Activated B cell treated with CpG ODN at 0.5 μM for 24 hours (primary cell): Measurements from ENCODE around the gene HUWE1. TPM values are rescaled to one million over a fixed set of nuclear protein-coding genes. Genes with fewer than 3 reads are reported as not detected.

Source experiments
- ATAC-seq: fragments of 200-7000 bp; cut with Tn5 transposase; one replicate; pipeline ENCODE4 v1.10.0; 2021; ENCODE audit warnings: low read depth, mild to moderate bottlenecking, moderate library complexity
- CTCF ChIA-PET: fragments of 350-600 bp; sonication (Branson Sonifier 250); formaldehyde crosslinking; loops from one replicate; lab custom pipeline; 2021; ENCODE audit warnings: antibody characterized with exemption; lab: Charles Lee
- POLR2A ChIA-PET: fragments of 350-600 bp; sonication (Branson Sonifier 250); formaldehyde crosslinking; loops from one replicate; lab custom pipeline; 2021; ENCODE audit warnings: antibody characterized with exemption; lab: Charles Lee
- DNase-seq: peaks from one replicate; pipeline ENCODE4 v3.0.0; 2022
- H3K27ac Mint-ChIP-seq: one replicate; pipeline ENCODE4 v1.8.0; 2020; ENCODE audit warnings: mixed read lengths
- H3K27me3 Mint-ChIP-seq: one replicate; pipeline ENCODE4 v1.8.0; 2021; ENCODE audit warnings: mixed read lengths
- H3K36me3 Mint-ChIP-seq: one replicate; pipeline ENCODE4 v1.8.0; 2021; ENCODE audit warnings: low read depth, mixed read lengths
- H3K4me1 Mint-ChIP-seq: one replicate; pipeline ENCODE4 v1.8.0; 2021; ENCODE audit warnings: mixed read lengths
- H3K4me3 Mint-ChIP-seq: one replicate; pipeline ENCODE4 v1.8.0; 2020; ENCODE audit warnings: mild to moderate bottlenecking, mixed read lengths
- H3K9me3 Mint-ChIP-seq: one replicate; pipeline ENCODE4 v1.8.0; 2020; ENCODE audit warnings: mixed read lengths
- CTCF ChIP-seq: fragments of 200-600 bp; IDR thresholded peaks from one replicate; pipeline ENCODE4 v1.8.0; 2022; ENCODE audit warnings: antibody characterized with exemption, mild to moderate bottlenecking
- intact Hi-C: fragments of 100-400 bp; cut with micrococcal nuclease; formaldehyde crosslinking; loops from one replicate; pipeline ENCODE4 v1.15.1; 2024
- total RNA-seq: library from RNA; stranded (reverse); gene quantifications from 2 replicates; pipeline ENCODE4 v1.2.3, GENCODE V29; 2022

The HUWE1 gene
- total RNA-seq, 1 donor from 2014 or later: 257 TPM

DNA sequence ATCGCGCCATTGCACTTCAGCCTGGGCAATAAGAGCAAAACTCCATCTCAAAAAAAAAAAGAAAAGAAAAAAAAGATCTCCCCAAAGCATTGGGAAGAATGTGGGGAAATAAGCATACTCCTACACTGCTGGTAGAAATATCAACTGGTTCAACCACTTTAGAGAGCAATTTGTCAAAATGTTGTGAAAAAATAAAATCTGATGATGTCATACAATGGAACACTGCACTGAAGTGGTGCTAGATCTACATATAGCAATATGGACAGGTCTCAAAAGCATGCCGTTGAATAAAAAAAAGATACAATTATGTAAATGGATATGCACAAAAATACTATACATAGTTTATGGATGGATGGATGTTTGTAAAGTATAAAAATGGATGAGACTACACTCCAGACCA is 18.3 kb upstream of the HUWE1 start:
- DNase-seq (no peak), ATAC-seq (no peak)
- POLR2A ChIA-PET: interaction anchor here (1.2 to 1.3 kb wide), 3 partner anchors 10 to 21 kb away, joined by 4 to 15 read pairs (median 11); partner anchors contain the start of gene HUWE1
- Mint-ChIP-seq H3K36me3 (no peaks in the 10 kb centered on the region), H3K27me3 (no peaks in the 10 kb centered on the region), H3K9me3 (peaks cover 2% of the 10 kb centered on the region), H3K27ac (peak overlapping the region; percentile 60), H3K4me1 (peaks cover 10% of the 10 kb centered on the region), H3K4me3 (no peak overlapping the region)
- CTCF ChIA-PET: interaction anchor here (1.8 kb wide), 1 partner anchor 21 kb away, joined by 5 read pairs; no protein-coding TSS in a partner anchor
- intact Hi-C loops: loop anchor here (1.0 kb wide), 2 partner anchors 9 to 19 kb away; partner anchors contain the start of gene HUWE1
- no peak for TF ChIP-seq CTCF

- H3K4me3 Mint-ChIP-seq: no peak overlapping the region
Observed at GRCh38 chrX:53704294-53704693, 17.8 kb upstream of the HUWE1 start.

DNA sequence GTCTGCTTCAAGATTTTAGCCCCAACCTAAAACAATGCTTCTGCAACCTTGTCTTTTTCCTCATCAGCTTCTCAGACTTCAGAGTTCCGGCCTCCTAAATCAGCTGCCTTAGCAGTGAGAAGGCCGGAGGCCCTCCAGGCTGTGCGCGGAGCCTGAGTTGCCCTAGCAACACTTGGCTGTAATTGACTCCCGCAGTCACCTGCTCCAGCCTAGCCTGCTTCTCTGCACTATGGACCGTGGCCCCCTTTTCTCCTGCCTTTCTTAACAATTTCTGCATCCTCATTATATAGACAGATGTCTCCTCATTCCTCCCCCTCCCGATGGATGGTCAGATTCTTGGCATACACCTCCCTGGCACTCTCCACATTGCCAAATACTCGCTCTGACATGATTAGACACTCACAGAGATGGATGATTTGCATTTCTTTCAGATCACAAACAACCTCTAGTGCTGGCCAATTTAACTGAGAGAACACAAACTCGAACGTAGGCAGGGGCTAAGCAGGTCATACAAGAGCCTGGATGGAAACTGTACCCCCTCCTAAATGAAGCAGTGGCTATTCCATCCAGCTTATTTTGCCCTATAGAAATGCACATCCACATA is 9.5 kb upstream of the HUWE1 start:
- ChIA-PET CTCF (no interaction called here), POLR2A (no interaction called here)
- no peak for TF ChIP-seq CTCF
- Mint-ChIP-seq H3K9me3 (no peaks in the 10 kb centered on the region), H3K27ac (no peak overlapping the region), H3K4me1 (peaks cover 4% of the 10 kb centered on the region), H3K27me3 (no peaks in the 10 kb centered on the region), H3K4me3 (no peak overlapping the region), H3K36me3 (no peaks in the 10 kb centered on the region)
- intact Hi-C loops: no loop called here
- DNase-seq: no peak
- ATAC-seq: no peak

More at GRCh38 chrX:53704294-53704693, 17.8 kb upstream of the HUWE1 start:
- Mint-ChIP-seq H3K27me3 (no peaks in the 10 kb centered on the region), H3K9me3 (peaks cover 2% of the 10 kb centered on the region), H3K4me1 (peaks cover 10% of the 10 kb centered on the region), H3K27ac (peak overlapping the region; percentile 60), H3K36me3 (no peaks in the 10 kb centered on the region)
- DNase-seq: no peak
- CTCF ChIA-PET: interaction anchor here (1.2 to 1.8 kb wide), 2 partner anchors 18 to 21 kb away, joined by 4 to 5 read pairs; partner anchors contain the start of gene HUWE1
- intact Hi-C loops: loop anchor here (1.0 kb wide), 2 partner anchors 10 to 18 kb away; partner anchors contain the start of gene HUWE1
- POLR2A ChIA-PET: interaction anchor here (1.2 to 1.3 kb wide), 3 partner anchors 10 to 20 kb away, joined by 4 to 15 read pairs (median 11); partner anchors contain the start of gene HUWE1
- TF ChIP-seq CTCF: no peak
- peak; percentile 87 for ATAC-seq

DNA sequence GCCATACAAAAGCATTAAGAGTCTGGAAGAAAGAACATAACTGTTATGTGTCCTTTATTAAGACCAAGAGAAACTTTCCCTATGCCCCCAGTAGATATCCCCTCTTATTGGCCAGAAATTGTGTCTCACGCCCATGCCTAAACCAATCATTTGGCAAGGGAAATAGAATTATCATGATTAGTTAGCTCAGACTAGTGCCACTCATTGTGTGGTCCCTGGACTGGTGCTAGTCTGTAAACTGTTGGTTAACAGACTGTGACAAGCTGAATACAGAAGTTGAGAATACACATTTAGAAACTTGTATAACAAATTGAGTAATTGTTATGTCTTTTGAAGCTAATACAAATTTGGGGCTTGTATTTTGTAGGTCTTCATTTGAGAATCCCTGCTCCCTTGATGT is 8.1 kb upstream of the HUWE1 start:
- Mint-ChIP-seq H3K27me3 (no peaks in the 10 kb centered on the region), H3K36me3 (no peaks in the 10 kb centered on the region), H3K4me3 (no peak overlapping the region), H3K27ac (no peak overlapping the region), H3K4me1 (peaks cover 4% of the 10 kb centered on the region), H3K9me3 (no peaks in the 10 kb centered on the region)
- intact Hi-C loops: no loop called here
- ChIA-PET CTCF (no interaction called here), POLR2A (interaction anchor here (1.0 kb wide), 1 partner anchor 9 kb away, joined by 3 read pairs; the partner anchor contains the start of gene HUWE1)
- ATAC-seq: no peak
- DNase-seq: no peak
- TF ChIP-seq CTCF: no peak

GRCh38 chrX:53688300-53688699 is 1.8 kb upstream of the HUWE1 start:
- ChIA-PET POLR2A (interaction anchor here (1.2 to 6.0 kb wide), 2 partner anchors 14 to 26 kb away, joined by 3 to 110 read pairs; no protein-coding TSS in a partner anchor), CTCF (no interaction called here)
- H3K36me3 Mint-ChIP-seq: peaks cover 4% of the 10 kb centered on the region
- H3K9me3 Mint-ChIP-seq: no peaks in the 10 kb centered on the region
- intact Hi-C loops: loop anchor here (10.0 kb wide), 3 partner anchors 603 to 1477 kb away; partner anchors contain the start of genes APEX2 and TSPYL2
- H3K27ac Mint-ChIP-seq: no peak overlapping the region
- TF ChIP-seq CTCF: no peak
- no peak for DNase-seq
- peaks cover 21% of the 10 kb centered on the region for H3K4me1 Mint-ChIP-seq
- no peaks in the 10 kb centered on the region for H3K27me3 Mint-ChIP-seq
- ATAC-seq: no peak
- H3K4me3 Mint-ChIP-seq: no peak overlapping the region
